ENCODE measurements around the gene VKORC1L1. TPM values are rescaled to one million over a fixed set of nuclear protein-coding genes. Genes with fewer than 3 reads are reported as not detected.
"Not testable (repeated sequence)": the region's sequence is repeated elsewhere in the genome, so short reads cannot be mapped to it uniquely, and the experiment has no call there.

Gene VKORC1L1
- total RNA-seq, 2 donors from 2014 or later, result 29.8 to 32.1 TPM

DNA sequence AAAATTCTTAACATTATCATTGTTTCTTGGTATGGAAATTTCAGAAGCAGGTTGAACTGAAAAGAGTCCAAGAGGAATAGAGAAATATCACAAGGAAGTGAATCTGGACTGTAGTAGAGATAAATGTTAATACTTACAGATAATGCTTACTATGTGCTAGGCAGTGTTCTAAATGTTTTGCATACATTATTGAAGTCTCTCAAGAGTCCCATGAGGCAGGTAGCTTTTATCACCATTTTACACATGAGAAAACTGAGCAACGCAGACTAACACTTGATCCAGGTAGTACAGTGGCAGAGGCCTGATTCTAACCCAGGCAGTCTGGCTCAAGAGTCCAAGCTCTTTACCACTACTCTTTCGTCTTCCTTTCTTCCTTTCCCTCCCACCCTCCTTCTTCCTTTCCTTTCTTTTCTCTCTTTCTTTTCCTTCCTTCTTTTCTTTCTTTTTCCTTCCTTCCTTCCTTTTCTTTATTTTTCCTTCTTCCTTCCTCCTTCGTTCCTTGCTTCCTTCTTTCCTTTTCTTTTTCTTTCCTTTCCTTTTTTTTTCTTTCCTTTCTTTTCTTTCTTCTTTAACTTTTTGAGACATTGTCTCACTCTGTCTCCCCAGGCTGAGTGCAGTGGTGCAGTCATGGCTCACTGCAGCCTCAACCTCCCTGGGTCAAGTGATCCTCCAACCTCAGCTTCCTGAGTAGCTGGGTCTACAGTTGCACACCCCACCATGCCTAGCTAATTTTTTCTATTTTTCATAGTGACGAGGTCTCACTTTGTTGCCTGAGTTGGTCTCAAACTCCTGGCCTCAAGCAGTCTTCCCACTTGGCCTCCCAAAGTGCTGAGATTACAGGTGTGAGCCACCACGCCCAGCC, 6.6 kb downstream of the VKORC1L1 start:
- intact Hi-C loops (cut with DNase I); ATAC-seq; DNase-seq: not testable (repeated sequence)

DNA sequence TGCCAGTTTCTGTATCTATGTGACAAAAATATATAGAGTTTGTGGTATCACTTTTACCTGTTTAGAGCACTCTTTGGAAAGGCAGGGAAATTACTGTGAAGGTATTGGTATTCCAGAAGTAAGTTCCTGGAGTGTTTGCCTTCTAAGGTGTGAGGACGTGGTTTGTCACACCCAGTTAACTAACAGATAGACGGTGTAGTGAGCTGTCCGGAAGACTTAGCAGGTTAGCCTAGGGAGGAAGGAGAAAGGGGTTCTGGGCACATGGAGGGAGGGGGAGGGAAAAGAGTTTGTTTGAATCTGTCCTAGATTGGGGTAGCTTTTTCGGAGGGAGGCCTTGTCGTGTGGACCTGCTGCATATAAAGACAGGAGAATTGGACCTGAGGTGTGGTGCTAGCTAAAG, 7.4 kb downstream of the VKORC1L1 start:
- ATAC-seq; intact Hi-C loops (cut with DNase I); DNase-seq: not testable (repeated sequence)

DNA sequence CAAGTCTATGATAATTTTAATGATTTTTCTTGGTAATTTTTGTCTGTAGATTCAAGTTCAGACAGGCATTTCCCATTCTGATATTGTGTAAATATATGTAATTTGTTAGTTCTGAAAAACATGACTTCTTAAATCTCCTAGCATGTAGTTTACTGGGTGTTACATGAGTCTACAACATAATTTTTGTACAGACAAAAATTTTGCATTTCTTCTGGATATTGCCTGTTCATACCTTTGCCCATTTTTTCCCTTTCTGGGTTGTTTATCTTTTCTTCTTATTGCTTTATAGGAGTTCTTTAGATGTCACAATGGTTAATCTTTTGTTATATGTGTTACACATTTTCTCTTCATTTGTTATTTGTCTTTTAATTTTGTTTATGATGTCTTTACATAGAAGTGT, 12.1 kb downstream of the VKORC1L1 start:
- DNase-seq; ATAC-seq; intact Hi-C loops (cut with DNase I): not testable (repeated sequence)

DNA sequence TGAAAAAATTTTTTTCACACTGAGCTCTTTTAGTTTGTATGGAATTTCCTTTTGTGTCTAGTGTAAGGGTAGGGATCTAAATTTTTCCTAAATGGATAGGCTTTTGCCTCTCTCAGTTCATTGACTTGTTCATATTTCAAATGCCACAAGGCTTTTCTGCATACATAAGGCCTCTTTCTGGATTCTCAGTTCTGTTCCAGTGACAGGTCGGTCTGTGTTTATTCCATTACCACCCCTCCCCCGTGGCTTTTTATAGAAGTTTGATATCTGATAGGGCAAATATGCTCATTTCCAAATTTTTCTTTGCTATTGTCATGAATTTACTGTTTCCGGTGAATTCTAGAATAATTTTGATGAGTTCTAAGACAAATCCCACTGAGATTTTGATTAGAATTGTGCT, 12.7 kb downstream of the VKORC1L1 start:
- intact Hi-C loops (cut with DNase I); DNase-seq; ATAC-seq: not testable (repeated sequence)

DNA sequence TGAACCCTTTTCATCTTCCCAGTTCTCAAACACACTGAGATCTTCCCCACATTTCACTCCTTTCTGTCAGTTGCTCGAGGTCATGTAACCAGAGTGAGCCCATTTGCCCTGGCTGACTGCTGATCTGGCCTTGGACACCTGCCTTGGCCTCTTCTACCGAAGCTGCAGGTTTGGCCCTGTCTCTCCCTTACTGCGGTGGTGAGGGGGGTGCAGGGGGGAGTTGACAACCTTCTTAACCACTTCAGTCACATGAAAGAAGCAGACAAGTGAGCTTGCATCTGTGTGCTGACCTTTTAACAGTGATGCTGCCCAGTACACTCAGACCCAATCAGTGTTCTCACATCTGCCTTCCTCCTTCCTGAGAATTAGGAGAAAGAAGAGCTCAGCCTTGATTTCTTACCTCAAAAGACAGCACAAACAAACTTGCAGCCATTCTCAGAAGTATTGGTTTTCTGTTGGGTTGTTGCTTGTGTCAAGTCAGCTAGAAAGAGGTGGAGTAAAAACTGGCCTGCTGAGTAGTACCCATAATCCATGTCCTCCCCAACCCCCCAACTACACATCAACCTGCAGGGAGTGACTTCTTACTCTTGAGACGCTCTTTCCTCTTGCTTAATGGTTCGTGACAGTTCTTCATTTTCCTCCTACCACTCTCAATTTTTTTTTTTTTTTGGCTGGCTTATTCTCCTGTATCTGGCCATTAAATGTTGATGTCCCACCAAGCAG, 15.7 kb downstream of the VKORC1L1 start:
- DNase-seq; intact Hi-C loops (cut with DNase I); ATAC-seq: not testable (repeated sequence)

DNA sequence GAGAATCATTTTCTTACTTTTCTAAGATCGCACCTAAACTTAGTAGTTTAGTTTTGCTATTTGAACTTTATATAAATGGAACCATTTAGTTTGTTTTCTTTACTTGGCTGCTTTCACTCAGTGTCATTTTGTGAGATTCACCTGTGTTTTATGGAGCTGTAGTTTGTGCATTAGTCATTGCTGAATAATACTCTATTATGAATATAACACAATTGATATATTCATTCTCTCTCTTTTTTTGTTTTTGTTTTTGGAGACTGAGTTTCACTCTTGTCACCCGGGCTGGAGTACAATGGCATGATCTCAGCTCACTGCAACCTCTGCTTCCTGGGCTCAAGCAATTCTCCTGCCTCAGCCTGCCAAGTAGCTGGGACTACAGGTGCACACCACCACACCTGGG, 16.8 kb downstream of the VKORC1L1 start:
- ATAC-seq; intact Hi-C loops (cut with DNase I): not testable (repeated sequence)

DNA sequence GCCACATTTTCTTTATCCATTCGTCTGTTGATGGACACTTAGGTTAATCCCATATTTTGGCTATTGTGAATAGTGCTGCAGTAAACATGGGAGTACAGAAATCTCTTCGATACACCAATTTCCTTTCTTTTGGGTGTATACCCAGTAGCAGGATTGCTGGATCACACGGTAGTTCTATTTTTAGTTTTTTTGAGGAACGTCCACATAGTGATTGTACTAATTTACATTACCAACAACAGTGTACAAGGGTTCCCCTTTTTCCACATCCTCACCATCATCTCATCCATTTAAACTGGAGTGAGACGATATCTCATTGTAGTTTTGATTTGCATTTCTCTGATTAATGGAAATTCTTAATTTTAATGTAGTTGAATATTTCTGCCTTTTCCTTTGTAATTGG, 19.3 kb downstream of the VKORC1L1 start:
- DNase-seq, result no peak
- intact Hi-C loops (cut with DNase I), result no loop called here
- no peak for ATAC-seq

More for the DNA sequence above, 16.8 kb downstream of the VKORC1L1 start:
- DNase-seq, result not testable (repeated sequence)

DNA sequence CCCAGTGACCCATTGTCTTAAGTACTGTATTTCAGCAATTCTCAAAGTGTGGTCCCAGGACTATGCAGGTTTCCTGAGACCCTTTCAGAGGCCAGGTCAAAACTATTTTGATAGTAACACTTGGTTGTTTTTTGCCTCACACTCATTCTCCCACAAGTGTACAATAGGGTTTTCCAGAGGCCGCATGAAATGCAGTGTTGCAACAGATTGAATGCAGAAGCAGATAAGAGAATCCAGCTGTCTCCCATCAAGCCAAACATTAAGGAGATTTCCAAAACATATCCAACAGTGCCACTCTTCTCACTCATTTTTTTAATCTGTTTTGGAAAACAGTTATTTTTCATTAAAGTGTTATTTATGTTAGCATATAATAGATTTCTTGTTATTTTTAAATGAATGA, 20.0 kb downstream of the VKORC1L1 start:
- intact Hi-C loops (cut with DNase I), result no loop called here
- ATAC-seq (peak in 1 of 2 donors; percentile 41), DNase-seq (no peak)

DNA sequence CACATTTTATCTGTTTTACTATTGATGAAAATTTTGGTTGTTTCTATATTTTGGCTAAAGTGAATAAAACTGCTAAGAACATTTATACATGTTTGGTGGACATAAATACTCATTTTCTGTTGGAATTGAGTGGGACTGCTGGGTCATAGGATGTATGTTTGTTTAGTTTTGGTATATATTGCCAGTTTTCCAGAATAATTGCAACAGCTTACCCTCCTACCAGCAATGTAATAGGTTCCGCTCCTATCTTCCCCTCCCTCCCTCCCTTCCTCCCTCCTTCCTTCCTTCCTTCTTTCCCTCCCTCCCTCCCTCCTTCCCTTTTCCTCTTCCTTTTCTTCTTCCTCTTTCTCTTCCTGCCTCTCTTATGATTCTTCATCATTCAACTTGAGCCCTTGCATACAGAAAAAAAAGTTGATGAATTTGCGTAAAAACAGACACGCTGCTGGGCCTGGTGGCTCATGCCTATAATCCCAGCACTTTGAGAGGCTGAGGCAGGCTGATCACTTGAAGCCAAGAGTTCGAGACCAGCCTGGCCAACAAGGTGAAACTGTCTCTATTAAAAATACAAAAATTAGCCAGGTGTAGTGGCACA, 23.5 kb downstream of the VKORC1L1 start:
- ATAC-seq, result no peak
- no peak for DNase-seq
- intact Hi-C loops (cut with DNase I), result no loop called here

DNA sequence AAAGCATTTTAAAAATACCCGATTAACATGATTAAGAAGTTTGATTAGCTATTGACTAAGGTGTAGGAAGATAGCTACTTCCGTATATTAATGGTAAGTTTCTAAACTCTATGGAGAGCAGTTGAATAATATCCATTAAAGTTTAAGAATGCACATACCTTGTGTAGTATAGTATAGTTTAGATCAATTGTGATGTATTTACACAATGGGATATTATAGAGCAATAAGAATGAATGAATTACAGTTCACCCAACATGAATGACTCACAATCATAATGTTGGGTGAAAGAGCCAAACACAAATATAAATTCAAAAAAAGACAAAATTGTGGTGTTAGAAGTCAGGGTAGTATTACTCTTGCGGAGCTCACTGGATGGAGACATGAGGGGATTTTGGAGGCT, 24.4 kb downstream of the VKORC1L1 start:
- intact Hi-C loops (cut with DNase I); DNase-seq; ATAC-seq: not testable (repeated sequence)

DNA sequence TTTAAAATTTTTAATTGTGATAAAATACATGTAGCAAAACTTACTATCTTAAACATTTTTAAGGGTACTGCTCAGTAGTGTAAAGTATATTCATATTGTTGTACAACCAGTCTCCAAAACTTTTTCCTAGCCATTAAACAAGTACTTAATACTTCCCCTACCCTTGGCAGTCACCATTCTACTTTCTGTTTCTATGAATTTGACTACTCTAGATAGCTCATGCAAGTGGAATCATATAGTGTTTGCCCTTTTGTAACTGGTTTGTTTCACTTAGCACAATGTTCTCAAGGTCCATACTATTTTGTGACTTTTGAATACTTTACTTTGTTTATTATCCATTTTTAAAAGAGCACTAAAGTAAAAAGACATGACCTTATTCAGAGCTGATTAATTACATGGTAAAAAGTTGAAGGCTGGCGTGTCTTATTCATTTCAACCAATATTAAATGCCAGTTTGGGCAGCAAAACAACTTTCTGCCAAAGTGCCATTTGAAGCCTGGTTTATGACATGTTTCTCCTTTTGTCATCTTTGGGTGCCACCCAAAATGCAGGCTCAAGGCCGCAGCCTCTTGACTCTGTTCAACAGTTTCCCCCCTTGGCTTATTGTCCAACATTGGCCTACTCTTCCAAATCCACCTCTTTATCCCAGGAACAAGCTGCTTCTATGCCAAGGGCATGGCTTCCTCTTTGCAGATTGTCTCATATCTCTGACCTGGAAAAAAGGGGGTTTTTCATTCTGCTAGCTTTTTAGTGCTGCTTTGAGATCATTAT, 26.0 kb downstream of the VKORC1L1 start:
- ATAC-seq, result peak in 1 of 2 donors; percentile 19
- DNase-seq; intact Hi-C loops (cut with DNase I): not testable (repeated sequence)

DNA sequence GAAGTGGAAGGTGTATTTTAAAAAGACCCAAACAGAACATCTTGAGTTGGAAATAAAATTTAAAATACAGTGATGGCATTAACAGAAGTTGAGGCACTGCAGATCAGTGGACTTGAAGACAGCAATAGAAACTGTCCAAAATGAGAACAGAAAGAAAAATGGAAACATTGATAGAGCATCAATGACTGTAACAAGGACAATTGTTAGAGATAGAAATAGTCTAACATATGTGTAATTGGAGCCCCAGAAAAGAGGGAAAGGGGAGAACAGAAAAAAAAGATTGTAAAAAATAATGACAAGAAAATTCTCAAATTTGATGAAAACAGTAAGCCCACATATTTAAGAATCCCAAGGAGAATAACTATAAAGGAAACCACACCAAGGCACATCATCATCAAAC, 29.4 kb downstream of the VKORC1L1 start:
- intact Hi-C loops (cut with DNase I), result no loop called here
- ATAC-seq (no peak), DNase-seq (no peak)

DNA sequence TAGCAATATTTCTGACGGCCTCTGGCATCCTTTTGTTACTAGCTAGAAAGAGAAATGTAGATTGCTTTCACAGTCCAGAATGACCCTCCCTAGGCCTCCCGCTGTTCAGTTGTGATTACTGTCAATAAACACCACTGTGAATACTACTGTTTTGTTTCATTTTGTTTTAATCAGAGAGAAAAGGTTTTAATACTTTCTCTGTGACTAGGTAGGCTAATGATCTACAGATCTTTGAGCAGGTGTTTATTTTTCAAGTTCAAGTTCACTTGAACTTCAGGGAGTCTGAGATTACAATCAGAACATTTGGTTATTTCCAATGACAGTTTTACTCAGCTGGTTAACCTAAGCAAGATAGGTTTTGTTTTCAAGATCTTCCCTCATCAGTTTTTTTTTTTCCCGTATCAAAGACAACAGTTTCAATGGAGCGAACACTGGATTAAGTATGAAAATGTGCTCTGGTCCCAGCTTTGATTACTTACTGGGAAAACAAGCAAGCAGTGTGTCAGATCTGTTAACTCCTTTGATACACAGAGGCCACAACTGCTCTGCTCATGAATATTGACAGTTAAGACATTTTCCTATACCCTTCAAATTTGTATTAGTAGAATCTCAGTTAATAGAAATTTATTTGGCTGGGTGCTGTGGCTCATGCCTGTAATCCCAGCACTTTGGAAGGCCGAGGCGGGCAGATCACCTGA, 34.8 kb downstream of the VKORC1L1 start:
- no peak for DNase-seq
- intact Hi-C loops (cut with DNase I), result no loop called here
- ATAC-seq, result no peak

DNA sequence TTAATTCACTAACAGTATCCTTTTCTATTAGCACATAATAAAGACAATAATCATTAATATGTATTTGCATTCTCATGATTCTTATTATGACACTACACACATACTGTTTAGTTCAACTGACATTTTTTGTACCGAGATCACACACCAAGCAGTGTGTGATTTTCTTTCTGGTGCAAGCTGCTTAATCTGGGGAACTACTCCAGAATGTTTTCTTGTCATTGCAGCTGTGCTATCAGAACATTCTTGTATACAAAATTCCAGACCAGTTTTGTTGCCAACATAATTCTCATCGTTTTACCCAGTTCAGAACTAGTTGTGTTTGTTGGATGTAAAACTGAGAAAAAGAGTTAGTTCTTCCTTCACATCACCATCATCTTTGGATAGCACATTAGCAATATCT, 37.4 kb downstream of the VKORC1L1 start:
- DNase-seq (no peak), ATAC-seq (no peak)
- intact Hi-C loops (cut with DNase I), result no loop called here

DNA sequence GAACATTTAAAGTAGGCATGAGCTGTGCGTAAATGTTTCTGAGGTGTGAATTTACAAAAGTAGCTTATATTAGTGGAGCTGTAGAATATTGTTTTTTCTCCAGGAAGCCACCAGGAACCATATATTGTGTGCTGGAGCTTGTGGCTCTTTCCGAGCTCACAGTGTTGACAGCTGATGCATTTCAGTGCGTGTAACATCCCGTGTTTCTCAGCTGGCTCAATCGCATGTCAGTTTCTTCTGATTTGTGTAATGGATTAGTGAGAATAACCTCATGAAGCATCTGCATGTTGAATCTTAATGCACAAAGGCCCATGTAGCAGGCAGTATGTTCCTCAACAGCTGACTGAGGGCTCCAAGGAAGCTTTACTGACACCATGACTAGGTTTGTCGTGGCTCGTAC, 39.4 kb downstream of the VKORC1L1 start:
- intact Hi-C loops (cut with DNase I), result no loop called here
- DNase-seq (no peak), ATAC-seq (no peak)

DNA sequence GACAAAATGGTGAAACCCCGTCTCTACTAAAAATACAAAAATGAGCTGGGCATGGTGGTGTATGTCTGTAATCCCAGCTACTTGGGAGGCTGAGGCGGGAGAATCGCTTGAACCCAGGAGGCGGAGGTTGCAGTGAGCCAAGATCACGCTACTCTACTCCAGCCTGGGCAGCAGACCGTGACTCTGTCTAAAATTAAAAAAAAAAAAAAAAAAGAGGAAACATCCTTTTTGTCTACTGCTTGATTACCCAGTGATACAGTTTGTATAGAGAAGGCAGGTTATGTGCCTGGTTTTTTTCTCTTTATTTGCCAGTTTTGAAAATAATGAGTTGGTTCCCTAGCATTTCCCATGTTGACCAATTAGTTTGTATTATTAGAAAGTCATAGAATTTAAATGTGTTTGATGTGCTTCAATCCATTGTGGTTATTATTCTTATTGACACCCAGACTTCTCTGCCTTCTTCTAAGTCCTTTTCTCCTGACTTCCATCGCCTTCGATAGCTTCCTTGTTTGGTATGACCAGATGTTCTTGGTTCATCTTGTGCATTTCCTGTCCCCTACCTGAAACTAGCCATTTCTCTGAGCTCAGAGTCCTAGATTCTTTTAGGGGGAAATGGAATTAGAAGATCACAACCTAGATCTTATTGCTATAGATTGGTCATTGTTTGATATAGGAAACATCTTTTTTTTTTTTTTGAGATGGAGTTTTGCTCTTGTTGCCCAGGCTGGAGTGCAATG, 43.2 kb downstream of the VKORC1L1 start:
- no peak for DNase-seq
- ATAC-seq, result no peak
- intact Hi-C loops (cut with DNase I), result no loop called here

DNA sequence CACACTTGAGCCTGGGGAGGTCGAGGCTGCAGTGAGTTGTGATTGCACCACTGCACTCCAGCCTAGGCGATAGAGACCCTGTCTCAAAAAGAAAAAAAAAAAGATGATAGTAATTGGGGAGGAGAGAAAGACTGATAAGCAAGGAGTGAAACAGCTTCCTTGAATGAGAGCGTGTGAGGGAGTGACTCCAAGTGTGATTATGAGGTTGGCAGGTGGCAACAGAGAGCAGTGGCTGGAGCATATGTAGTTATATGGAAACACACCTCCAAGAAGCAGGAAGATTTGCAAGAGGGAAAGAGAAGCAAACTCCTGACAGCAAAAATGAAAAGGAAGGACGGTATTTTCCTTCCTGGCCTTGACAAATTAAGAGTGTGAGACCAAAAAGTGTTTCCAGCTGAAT, 50.4 kb downstream of the VKORC1L1 start:
- DNase-seq (no peak), ATAC-seq (no peak)
- intact Hi-C loops (cut with DNase I), result no loop called here

DNA sequence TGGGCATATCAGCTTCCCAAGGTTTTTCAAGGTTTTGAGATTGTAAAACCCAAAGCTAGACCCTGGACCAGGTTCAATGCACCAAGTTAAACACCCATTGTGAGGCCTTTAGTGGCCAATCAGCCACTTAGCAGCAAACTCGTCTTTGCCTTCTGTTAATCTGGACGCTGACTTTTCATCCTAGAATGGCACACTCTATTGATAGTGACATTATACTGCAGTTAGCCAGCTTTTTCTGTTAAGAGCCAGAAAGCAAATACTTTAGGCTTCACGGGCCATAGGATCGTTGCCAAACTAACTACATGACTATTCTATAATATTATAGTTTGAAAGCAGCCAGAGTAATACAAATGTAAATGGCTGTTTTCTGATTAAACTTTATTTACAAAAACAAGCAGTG, 51.3 kb downstream of the VKORC1L1 start:
- intact Hi-C loops (cut with DNase I), result no loop called here
- no peak for ATAC-seq
- DNase-seq, result no peak

All from left cardiac atrium (tissue), 4 donors.